GM10266 (cell line): ENCODE results near the gene CDIP1.
A peak's percentile ranks its signal among the peaks of the same experiment; 100 is the strongest.

Experiments used
- DNase-seq: peaks from one replicate; pipeline ENCODE4 v3.0.0; 2012; ENCODE audit errors: extremely low spot score
- CTCF ChIP-seq: IDR thresholded peaks from 2 replicates; pipeline ENCODE4 v1.5.1; 2012; ENCODE audit warnings: mild to moderate bottlenecking, low read depth; ENCODE audit not compliant: control insufficient read depth, insufficient read depth; ENCODE audit errors: missing control alignments

The CDIP1 gene

DNA sequence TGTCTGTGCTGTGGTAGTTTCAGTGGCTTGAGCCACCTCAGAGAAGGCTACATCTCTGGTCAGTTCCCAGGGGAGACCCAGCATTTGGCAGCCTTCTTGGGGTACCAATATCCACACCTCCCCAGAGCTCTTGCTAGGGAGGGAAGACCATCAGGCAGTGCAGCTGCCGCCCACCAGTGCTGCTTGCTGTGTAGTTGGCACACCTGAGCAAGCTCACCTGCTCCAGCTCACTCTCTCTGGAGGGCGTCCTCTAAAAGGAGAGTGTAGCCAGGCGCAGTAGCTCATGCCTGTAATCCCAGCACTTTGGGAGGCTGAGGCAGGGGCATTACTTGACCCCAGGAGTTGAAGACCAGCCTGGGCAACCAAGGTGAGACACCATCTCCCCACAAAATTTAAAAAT is 29.8 kb downstream of the CDIP1 start:
- no peak for TF ChIP-seq CTCF
- no peak for DNase-seq

DNA sequence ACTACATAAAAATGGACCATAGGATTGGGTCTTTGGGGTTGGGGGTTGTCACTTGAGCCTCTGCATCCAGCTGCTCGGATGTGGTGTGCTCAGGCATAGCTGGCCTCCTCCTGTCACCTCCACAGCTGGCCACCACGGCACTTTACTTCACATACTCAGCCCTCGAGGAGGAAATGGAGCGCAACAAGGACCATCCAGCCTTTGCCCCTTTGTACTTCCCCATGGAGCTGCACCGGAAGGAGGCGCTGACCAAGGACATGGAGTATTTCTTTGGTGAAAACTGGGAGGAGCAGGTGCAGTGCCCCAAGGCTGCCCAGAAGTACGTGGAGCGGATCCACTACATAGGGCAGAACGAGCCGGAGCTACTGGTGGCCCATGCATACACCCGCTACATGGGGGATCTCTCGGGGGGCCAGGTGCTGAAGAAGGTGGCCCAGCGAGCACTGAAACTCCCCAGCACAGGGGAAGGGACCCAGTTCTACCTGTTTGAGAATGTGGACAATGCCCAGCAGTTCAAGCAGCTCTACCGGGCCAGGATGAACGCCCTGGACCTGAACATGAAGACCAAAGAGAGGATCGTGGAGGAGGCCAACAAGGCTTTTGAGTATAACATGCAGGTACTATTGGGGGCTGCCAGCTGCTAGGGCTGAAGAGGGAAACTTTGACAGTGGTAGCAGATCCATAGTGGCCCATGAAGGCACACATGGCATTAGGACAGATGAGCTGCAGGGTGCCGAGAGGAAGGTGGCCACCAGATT is 30.8 kb downstream of the CDIP1 start:
- DNase-seq = no peak
- TF ChIP-seq CTCF = no peak

- peak; percentile 81 for TF ChIP-seq CTCF
- DNase-seq = peak; percentile 70
These were observed 32.1 kb downstream of the CDIP1 start for GRCh38 chr16:4506450-4506849.

GRCh38 chr16:4505356-4506147 is 33.0 kb downstream of the CDIP1 start:
- no peak for TF ChIP-seq CTCF
- DNase-seq = peak; percentile 65

GRCh38 chr16:4501071-4501478 is 37.5 kb downstream of the CDIP1 start:
- DNase-seq = no peak
- TF ChIP-seq CTCF = no peak

- TF ChIP-seq CTCF = no peak
- no peak for DNase-seq
These were observed 38.3 kb downstream of the CDIP1 start for GRCh38 chr16:4500272-4500671.

DNA sequence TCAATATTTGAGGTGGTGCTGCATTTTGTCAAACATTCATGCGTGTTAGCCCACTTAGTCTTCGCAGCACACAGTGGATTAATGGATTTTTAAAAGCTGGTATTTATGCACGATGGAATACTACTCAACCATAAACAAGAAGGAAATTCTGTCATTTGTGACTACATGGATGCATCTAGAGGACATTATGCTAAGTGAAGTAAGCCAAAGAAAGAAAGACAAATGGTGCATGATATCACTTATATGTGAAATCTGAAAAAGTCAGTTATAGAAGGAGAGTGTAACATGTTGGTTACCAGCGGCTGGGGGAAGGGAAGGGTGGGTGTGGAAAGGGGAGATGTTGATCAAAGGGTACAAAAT is 39.4 kb downstream of the CDIP1 start:
- DNase-seq = no peak
- TF ChIP-seq CTCF = no peak
